Heart left ventricle (tissue), 13 donors: ENCODE data around the gene AFF1.

ENCODE experiments used
- POLR2A ChIP-seq, 2 donors: fragments of 450-650 bp; IDR thresholded peaks; one replicate each; pipeline ENCODE4 v1.6.1; 2017; ENCODE audit warnings: antibody characterized with exemption in 2 of 2, mild to moderate bottlenecking in 2 of 2, moderate library complexity in 2 of 2
- TF ChIP-seq, protein P1 (sequence below), 12 donors: fragments of 200-600 bp; sonication (generic) in 4 of 12; IDR thresholded peaks; one replicate each; pipeline versions ENCODE4 v1.5.0 to v1.8.0; 2018 to 2022; ENCODE audit warnings: antibody characterized with exemption in 12 of 12, mild to moderate bottlenecking in 5 of 12
- donor health status: ischemic (EF 13 %, LVEDD 7.1; RV severe dilation, severe dysfunction).
- donor health status: DM: no; HTN: yes; CAD: no.
- donor health status: DM: no; HTN: no; CAD: no.
- donor health status: ischemic (EF 25% LVEDD 6.9; RV normal size, moderate dysfunction).
- donor health status: ischemic (EF 25% LVEDD 5.7; RV mildly dilated, moderate dysfunction).
- donor health status: ischemic (EF 35%, LVEDD 5.7; RV mildly dilated, moderate dysfunction).
- donor health status: nonischemic (EF 11% LVEDD 7.7; RV severe dilation, severe dysfunction).
- donor health status: DM: yes; HTN: yes; CAD: no.
- donor health status: PGD.
- donor health status: ischemic (EF 29% LVEDD 5.4; RV normal size, mild dysfunction).
- donor health status: nonischemic (EF 23%, LVEDD 6.1; RV moderate dilation, normal function).

DNA sequence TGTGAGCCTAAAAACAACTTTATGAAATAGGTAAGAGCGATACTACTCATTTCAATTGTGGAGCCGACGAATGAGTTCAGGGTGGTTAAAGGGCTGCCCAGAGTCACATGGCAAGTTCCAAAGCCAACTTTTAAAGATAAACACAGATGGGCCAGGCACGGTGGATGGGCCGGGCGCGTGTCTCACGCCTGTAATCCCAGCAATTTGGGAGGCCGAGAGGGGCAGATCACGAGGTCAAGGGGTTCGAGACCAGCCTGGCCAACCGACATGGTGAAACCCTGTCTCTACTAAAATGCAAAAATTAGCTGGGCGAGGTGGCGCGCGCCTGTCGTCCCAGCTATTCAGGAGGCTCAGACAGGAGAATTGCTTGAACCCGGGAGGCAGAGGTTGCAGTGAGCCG lies 41.7 kb upstream of the AFF1 start:
- no peak for TF ChIP-seq POLR2A (IDR thresholded peaks at IDR 0.05)
- TF ChIP-seq, protein P1, sequence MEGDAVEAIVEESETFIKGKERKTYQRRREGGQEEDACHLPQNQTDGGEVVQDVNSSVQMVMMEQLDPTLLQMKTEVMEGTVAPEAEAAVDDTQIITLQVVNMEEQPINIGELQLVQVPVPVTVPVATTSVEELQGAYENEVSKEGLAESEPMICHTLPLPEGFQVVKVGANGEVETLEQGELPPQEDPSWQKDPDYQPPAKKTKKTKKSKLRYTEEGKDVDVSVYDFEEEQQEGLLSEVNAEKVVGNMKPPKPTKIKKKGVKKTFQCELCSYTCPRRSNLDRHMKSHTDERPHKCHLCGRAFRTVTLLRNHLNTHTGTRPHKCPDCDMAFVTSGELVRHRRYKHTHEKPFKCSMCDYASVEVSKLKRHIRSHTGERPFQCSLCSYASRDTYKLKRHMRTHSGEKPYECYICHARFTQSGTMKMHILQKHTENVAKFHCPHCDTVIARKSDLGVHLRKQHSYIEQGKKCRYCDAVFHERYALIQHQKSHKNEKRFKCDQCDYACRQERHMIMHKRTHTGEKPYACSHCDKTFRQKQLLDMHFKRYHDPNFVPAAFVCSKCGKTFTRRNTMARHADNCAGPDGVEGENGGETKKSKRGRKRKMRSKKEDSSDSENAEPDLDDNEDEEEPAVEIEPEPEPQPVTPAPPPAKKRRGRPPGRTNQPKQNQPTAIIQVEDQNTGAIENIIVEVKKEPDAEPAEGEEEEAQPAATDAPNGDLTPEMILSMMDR (IDR thresholded peaks at IDR 0.05), result no peak
